Motor neuron (in vitro differentiated cells): ENCODE data around the gene PRM1. TPM values are rescaled to one million over a fixed set of nuclear protein-coding genes. Genes with fewer than 3 reads are reported as not detected.

Source experiments
- ATAC-seq, 8 experiments: fragments of 200-7000 bp; cut with Tn5 transposase; replicated peaks in 6 of 8; 2 replicates each; pipeline ENCODE4 v1.8.0; 2021; ENCODE audit warnings: mild to moderate bottlenecking in 8 of 8, moderate library complexity in 8 of 8
- H3K27ac ChIP-seq, 2 donors: fragments of 250-450 bp; sonication (Bioruptor Pico); 2 replicates each; pipeline ENCODE4 v1.9.0; 2021; ENCODE audit warnings: antibody characterized with exemption in 2 of 2, mild to moderate bottlenecking in 2 of 2, moderate library complexity in 1 of 2
- H3K4me1 ChIP-seq, 2 donors: fragments of 250-450 bp; sonication (Bioruptor Pico); replicated peaks in 1 of 2; 2 replicates each; pipeline ENCODE4 v1.6.1; 2021; ENCODE audit warnings: antibody characterized with exemption in 2 of 2, mild to moderate bottlenecking in 2 of 2, moderate library complexity in 1 of 2
- H3K4me3 ChIP-seq, 5 donors: fragments of 250-450 bp; sonication (Bioruptor Pico); 2 replicates each; pipeline ENCODE4 v1.9.0; 2021; ENCODE audit warnings: antibody characterized with exemption in 5 of 5, mild to moderate bottlenecking in 5 of 5, moderate library complexity in 4 of 5
- WGBS, 10 experiments: fragments of 450-650 bp; shearing (Covaris generic); methylation state at CpG; one replicate each; pipeline ENCODE4 v1.0.0; 2022; 5-methylcytosine and 5-hydroxymethylcytosine counted together
- in situ Hi-C, 9 experiments: fragments of 400-800 bp; cut with MboI; loops; one replicate each; pipeline ENCODE4 v1.15.0; 2021; ENCODE audit warnings: low sequenced_read_pairs in 9 of 9, low pct_unique_long_range_greater_than_20kb in 2 of 9; ENCODE audit not compliant: unreplicated experiment in 9 of 9
- total RNA-seq, 8 experiments: library from RNA; unstranded; fragments of 300-600 nt; gene quantifications; 2 replicates each; pipeline versions ENCODE4 v1.2.3 to v1.2.4, GENCODE V29; 2022

Gene PRM1
- total RNA-seq, 8 experiments from 2014 or later: not detected

DNA sequence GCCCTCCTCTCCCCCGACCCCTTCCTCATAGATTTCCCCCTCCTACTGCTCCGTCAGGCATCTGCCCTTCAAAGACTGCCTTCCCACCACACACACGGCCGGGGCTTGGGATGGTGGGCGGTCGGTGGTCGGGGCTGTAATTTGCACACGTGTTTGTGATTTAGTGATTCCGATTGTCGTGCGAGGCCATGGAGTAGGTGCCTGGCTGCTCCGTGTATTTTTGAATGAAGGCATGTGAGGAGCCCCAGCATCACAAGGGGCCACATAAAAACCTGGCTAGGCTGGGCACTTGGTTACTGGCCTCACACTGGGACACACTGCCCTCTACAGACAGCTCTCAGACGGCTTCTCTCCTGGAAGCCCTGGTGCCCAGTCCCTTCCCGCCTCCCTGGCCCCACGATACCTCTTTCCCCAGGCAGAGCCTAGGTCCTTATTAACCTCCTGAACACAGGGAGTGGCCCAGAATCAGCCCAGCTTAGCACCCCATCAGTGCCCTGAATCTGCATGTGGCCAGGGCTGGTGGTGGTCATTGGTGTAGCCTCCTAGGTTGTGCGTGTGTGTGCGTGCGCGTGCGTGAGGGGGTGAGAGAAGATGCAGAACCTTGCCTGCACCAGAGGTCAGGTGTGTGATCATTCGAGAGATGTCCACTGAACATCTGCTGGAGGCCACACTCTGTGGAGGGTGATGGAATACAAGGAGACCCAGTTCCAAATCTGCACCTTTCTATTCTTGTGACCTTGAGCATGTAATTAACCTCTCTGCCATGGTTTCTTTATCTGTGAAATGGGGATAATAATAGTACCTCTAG is 23.8 kb downstream of the PRM1 start:
- WGBS, 10 experiments: 33 to 92% (median 90%) methylated on average over 1 to 5 of the region's 21 CpGs; no CpG with 5 or more reads in 7 of the 10 experiments
- Histone ChIP-seq H3K4me1 (peaks cover 2 to 3% of the 10 kb centered on the region in 2 donors), H3K4me3 (peak overlapping the region in 3 of 5 donors; percentile 70 to 75 (median 73)), H3K27ac (no peak overlapping the region)
- peak; percentile 6 to 36 (median 17) for ATAC-seq
- in situ Hi-C loops: loop anchor here (10.0 to 25.0 kb wide), 2 partner anchors 293 to 295 kb away; no protein-coding TSS in a partner anchor

DNA sequence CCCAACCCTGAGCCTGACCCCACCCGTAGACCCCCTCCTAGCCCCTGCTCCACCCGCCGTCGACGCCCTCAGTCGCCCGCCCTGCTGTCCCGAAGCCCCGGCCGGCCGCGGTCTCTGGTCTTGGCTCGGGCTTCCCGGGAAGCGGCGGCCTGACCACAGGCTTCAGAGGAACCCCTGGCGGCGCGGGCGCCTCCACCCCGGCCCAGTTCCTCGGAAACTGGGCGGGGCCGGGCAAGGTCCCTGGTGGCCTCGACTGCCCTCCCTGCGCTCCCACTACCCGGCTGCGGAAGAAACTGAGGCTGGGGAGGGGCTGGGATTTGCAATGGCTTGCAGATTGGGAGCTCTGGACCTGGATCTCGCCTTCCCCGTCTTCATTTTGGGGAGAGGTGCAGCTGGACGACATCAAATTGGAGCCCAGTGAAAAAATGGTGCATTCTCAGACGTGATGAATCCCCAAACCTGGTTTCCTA is 24.4 kb downstream of the PRM1 start:
- Histone ChIP-seq H3K4me1 (peaks cover 2 to 6% of the 10 kb centered on the region in 2 donors), H3K4me3 (peak overlapping the region; percentile 70 to 92 (median 75)), H3K27ac (peak overlapping the region in 1 of 2 donors; percentile 72)
- peak; percentile 1 to 11 (median 4) for ATAC-seq
- in situ Hi-C loops: loop anchor here (10.0 to 25.0 kb wide), 2 partner anchors 292 to 294 kb away; no protein-coding TSS in a partner anchor
- 0% methylated on average over 2 of the region's 32 CpGs; no CpG with 5 or more reads in 9 of the 10 experiments for WGBS, 10 experiments

DNA sequence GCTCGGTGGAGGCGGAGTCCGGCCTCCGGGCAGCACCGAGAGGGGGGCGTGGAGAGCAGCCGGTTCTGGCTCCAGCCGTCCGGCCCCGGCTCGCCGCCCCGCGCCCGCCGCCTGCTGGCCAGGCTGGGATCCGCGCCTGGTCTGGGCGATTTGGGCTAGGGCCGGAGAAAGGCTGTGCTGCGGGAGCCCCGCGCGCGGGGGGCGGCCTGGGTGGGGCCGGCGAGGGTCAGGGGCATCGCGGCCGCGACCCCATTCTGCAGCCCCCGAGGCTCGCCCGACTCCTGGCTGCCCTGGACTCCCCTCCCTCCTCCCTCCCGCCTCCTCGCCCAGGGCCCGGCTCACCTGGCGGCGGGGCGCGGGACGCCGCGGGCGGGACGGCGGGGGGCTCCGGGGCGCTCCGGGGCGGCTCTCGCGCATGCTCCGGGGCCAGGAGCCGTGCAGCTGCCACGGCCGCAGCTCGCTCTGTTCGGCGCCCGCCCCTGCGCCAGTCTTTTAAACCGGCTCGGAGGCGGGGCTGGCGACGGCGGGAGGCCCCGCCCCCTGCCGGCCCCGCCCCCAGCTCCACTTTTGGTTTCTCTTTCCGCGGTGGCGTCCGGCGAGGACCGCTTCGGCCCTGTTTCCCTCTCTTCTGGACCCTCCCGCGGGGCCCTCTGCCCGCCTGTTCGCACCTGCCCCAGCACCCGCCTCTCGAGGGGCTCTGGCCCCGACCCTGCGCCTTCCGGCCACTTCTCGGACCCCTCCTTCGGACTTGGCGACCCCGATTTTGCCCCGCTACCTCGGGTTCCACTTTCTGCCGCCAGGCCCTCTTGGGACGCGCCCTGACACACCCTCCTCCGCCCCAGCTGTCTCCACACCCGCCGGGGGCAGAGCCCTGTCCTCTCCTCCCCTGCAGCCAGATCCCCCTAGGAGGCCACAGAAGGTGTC is 25.1 kb downstream of the PRM1 start, which contains the start of gene SOCS1:
TSS of gene SOCS1 (minus strand) at position 468 of the 924 bp plus-strand sequence. CDS start 726 bp downstream, outside the sequence.
- in situ Hi-C loops: loop anchor here (10.0 to 25.0 kb wide), 2 partner anchors 291 to 294 kb away; no protein-coding TSS in a partner anchor
- peak; percentile 53 to 84 (median 78) for ATAC-seq
- H3K27ac ChIP-seq: peak within 1 kb of the TSS; percentile 68 to 75

DNA sequence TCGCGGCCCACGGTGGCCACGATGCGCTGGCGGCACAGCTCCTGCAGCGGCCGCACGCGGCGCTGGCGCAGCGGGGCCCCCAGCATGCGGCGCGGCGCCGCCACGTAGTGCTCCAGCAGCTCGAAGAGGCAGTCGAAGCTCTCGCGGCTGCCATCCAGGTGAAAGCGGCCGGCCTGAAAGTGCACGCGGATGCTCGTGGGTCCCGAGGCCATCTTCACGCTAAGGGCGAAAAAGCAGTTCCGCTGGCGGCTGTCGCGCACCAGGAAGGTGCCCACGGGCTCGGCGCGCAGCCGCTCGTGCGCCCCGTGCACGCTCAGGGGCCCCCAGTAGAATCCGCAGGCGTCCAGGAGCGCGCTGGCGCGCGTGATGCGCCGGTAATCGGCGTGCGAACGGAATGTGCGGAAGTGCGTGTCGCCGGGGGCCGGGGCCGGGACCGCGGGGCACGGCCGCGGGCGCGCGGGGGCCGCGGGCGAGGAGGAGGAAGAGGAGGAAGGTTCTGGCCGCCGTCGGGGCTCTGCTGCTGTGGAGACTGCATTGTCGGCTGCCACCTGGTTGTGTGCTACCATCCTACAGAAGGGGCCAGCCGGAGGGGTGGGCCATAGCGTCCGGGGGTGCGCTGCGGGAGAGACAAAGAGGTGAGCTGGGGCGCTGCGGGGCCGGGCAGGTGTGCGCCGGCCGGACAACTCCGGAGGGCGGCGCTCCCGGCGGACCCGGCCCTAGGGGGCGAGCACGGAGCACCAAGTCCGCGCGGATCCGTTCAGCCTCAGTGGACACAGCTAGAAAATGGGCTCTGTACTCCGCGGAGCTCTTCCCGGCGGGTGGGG is 26.0 kb downstream of the PRM1 start:
- peak in 5 of 8 experiments; percentile 1 to 8 (median 6) for ATAC-seq
- Histone ChIP-seq H3K4me1 (peaks cover 2 to 6% of the 10 kb centered on the region in 2 donors), H3K4me3 (peak overlapping the region; percentile 70 to 92 (median 75)), H3K27ac (peak overlapping the region in 1 of 2 donors; percentile 6)
- in situ Hi-C loops: loop anchor here (10.0 to 25.0 kb wide), 2 partner anchors 290 to 293 kb away; no protein-coding TSS in a partner anchor
- WGBS, 10 experiments: 0 to 5% (median 2%) methylated on average over 8 to 15 of the region's 105 CpGs; no CpG with 5 or more reads in 7 of the 10 experiments

More for the DNA sequence above, 25.1 kb downstream of the PRM1 start, which contains the start of gene SOCS1:
- Histone ChIP-seq H3K4me3 (peak within 1 kb of the TSS; percentile 70 to 92 (median 75)), H3K4me1 (peaks cover 2 to 6% of the 10 kb centered on the region in 2 donors)
- 0% methylated on average over 1 to 2 of the region's 100 CpGs; no CpG with 5 or more reads in 8 of the 10 experiments for WGBS, 10 experiments

DNA sequence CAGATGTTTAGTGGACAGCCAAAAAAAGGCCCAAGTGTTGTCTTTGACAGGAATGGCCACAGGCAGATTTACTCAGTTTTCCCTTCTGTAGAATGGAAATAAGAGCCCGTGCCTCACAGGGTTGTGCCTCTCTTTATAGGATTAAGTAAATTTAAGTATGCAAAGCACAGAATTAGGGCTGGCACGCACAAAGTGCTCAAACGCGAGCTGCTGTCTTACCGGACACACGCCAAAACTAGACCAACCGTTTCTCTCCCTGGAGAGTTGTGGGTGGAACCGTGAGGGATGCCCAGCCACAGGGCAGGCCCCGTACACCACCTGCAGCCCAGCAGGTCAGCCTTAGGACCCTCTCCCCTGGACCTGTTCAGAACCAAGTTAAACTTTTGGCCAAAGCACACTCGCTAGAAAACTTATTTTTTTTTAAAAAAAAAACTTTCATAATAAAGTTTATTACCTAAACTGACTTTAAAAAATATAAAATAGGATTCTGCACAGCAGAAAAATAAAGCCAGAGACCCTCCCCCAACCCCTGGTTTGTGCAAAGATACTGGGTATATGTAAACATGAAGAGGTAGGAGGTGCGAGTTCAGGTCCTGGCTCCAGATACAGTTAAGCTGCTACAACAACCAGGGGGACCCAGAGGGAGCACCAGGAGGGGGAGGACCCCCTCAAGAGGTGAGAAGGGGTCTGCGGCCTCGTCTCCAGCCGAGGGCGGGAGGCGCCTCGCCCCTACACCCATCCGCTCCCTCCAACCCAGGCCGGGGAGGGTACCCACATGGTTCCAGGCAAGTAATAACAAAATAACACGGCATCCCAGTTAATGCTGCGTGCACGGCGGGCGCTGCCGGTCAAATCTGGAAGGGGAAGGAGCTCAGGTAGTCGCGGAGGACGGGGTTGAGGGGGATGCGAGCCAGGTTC is 26.9 kb downstream of the PRM1 start:
- peak overlapping the region; percentile 70 to 92 (median 75) for H3K4me3 ChIP-seq
- WGBS, 10 experiments: 0 to 75% (median 47%) methylated on average over 5 to 16 of the region's 29 CpGs; no CpG with 5 or more reads in 2 of the 10 experiments
- in situ Hi-C loops: loop anchor here (10.0 to 25.0 kb wide), 2 partner anchors 289 to 292 kb away; no protein-coding TSS in a partner anchor
- no peak overlapping the region for H3K27ac ChIP-seq
- H3K4me1 ChIP-seq: peaks cover 2 to 6% of the 10 kb centered on the region in 2 donors
- ATAC-seq: no peak

DNA sequence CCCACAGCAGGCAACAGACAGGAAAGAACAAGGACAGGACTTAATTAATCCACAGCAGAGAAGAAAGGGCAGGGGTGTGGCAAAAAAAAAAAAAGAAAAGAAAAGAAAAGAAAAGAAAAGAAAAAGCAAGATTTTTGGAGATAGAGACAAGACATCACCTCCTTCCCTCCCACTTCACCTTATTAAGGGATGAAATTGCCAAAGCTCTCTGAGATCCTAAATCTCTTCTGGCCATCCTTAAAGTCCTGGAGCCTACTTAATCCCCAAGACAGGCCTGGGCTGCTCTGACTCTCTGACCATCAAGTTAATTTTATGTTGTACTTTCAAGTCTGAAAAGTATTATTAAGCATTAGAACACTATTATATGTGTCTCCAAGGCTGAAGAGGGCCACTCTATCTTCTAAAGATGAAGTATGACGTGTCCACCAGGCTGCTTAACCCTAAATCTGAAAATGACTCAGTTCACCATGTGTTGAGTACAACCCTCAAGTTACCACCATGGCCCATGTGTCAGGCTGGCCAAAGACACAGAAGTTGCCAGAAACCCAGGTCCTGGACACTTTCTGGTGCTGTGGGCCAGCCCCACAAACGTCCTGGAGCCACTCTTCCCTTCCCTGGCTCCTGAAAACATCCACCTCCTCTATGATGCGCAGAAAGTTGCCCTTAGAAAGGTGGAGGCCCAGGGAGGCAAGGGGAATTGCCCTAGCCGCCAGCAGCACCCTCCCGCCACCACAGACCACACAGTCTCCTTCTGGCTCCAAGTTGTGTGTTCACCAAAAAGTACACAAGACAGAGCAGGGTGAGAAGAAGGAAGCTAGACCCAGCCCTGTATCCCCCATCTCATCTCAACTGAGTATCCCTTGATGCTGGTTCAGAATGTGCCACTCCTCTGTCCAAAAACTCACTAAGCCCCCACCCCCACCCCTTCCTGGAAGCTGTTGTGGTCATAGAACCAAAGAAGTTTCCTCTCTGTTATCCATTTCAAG is 27.8 kb downstream of the PRM1 start:
- WGBS, 10 experiments: 20 to 100% (median 83%) methylated on average over 1 to 3 of the region's 5 CpGs; no CpG with 5 or more reads in 5 of the 10 experiments
- in situ Hi-C loops: loop anchor here (10.0 to 25.0 kb wide), 2 partner anchors 289 to 291 kb away; no protein-coding TSS in a partner anchor
- H3K4me1 ChIP-seq: peaks cover 2 to 6% of the 10 kb centered on the region in 2 donors
- H3K27ac ChIP-seq: no peak overlapping the region
- no peak for ATAC-seq
- H3K4me3 ChIP-seq: no peak overlapping the region

DNA sequence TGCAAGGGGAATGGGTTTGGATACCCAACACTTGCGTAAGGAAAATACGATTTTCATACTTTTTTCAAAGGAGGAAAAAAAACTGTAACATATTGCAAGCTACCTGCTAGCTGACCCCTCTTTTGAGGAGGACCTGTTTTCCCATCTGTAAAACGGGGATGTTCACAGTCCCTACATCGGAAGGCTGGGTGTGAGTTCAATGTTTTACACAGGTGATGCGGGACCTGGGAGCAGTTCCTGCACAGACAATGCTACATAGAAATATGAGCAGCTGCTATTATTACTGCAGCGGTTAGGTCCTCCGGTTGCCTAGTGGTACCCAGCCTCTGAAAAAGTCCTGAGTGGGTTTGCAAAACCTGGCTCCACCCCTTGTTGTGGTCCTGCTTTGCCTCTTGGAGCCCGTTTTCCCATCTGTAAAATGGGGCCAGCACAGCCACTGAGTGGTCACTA is 28.6 kb downstream of the PRM1 start:
- peaks cover 2 to 6% of the 10 kb centered on the region in 2 donors for H3K4me1 ChIP-seq
- no peak overlapping the region for H3K27ac ChIP-seq
- 60 to 100% (median 86%) methylated on average over 1 to 5 of the region's 8 CpGs; no CpG with 5 or more reads in 2 of the 10 experiments for WGBS, 10 experiments
- ATAC-seq: no peak
- no peak overlapping the region for H3K4me3 ChIP-seq
- in situ Hi-C loops: loop anchor here (10.0 to 25.0 kb wide), 2 partner anchors 288 to 290 kb away; no protein-coding TSS in a partner anchor

DNA sequence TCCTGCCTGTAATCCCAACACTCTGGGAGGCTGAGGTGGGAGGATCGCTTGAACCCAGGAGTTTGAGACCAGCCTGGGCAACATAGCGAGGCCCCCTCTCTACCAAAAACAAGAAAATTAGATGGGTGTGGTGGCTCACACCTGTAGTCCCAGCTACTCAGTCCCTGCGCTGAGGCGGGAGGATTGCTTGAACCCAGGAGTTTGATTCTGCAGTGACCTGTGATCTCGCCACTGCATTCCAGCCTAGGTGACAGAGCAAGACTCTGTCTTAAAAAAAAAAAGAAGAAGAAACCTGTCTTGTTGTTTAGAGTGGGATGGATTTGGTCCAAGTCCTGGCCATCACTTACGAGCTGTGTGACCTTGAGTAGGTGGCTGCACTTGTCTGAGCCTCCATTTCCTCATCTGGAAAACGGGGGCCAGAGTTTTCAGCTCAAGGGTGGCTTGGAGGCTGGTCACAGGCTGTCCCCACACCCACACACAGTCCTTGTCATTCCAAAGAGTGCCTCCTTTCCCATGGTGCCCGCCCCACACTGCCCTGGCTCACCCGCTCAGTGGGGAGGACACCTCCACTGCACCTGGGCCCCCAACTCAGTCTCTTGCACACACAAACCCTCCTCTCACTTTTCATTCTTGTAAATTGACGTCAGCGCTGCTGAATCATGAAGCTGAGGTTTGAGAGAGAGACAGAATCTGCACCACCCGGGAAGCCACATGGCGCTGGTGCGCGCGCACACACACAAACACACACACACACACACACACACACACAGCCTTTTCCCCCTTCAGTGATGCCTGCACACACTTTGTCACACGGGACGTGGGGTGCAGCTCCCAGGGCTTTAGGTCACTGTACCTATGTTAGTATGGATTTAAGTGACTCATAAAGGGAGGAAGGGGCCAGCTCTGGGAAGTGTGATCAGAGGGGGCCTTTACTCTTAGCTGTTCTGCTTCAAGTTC is 29.3 kb downstream of the PRM1 start:
- Histone ChIP-seq H3K4me3 (no peak overlapping the region), H3K27ac (no peak overlapping the region), H3K4me1 (peaks cover 2 to 6% of the 10 kb centered on the region in 2 donors)
- ATAC-seq: peak in 1 of 8 experiments; percentile 0
- in situ Hi-C loops: loop anchor here (10.0 to 25.0 kb wide), 2 partner anchors 287 to 290 kb away; no protein-coding TSS in a partner anchor
- 54 to 100% (median 90%) methylated on average over 1 to 6 of the region's 18 CpGs; no CpG with 5 or more reads in 2 of the 10 experiments for WGBS, 10 experiments
